Uterus (tissue), 4 donors: Measurements from ENCODE around the gene SMURF1. TPM values are rescaled to one million over a fixed set of nuclear protein-coding genes. Genes with fewer than 3 reads are reported as not detected.

ENCODE experiments used
- DNase-seq, 2 donors: peaks; one replicate each; pipeline ENCODE4 v3.0.0-alpha.2; 2019 to 2020
- H3K27ac ChIP-seq, 2 donors: fragments of 200-600 bp; sonication (generic); 1 replicate in 1 of 2; 2 replicates in 1 of 2; pipeline ENCODE4 v1.5.1; 2016 to 2018
- H3K27me3 ChIP-seq, 2 donors: fragments of 200-600 bp; sonication (generic); one replicate each; pipeline ENCODE4 v1.5.1; 2018 to 2019; ENCODE audit warnings: control low read depth in 1 of 2
- H3K36me3 ChIP-seq, 2 donors: fragments of 200-600 bp; sonication (generic); one replicate each; pipeline ENCODE4 v1.5.1; 2019; ENCODE audit warnings: control low read depth in 1 of 2
- H3K4me1 ChIP-seq, 2 donors: fragments of 200-600 bp; sonication (generic); one replicate each; pipeline ENCODE4 v1.5.1; 2018 to 2019; ENCODE audit warnings: control low read depth in 1 of 2
- H3K4me3 ChIP-seq, 2 donors: fragments of 200-600 bp; sonication (generic); 1 replicate in 1 of 2; 2 replicates in 1 of 2; pipeline ENCODE4 v1.5.1; 2018 to 2019; ENCODE audit warnings: mild to moderate bottlenecking in 1 of 2
- H3K9me3 ChIP-seq, 2 donors: fragments of 200-600 bp; sonication (generic); one replicate each; pipeline ENCODE4 v1.5.1; 2019; ENCODE audit warnings: control low read depth in 1 of 2
- CTCF ChIP-seq, 4 experiments: fragments of 200-600 bp in 2 of 4; fragments of 450-650 bp in 2 of 4; sonication (generic) in 2 of 4; IDR thresholded peaks; one replicate each; pipeline ENCODE4 v1.5.1; 2016 to 2019; ENCODE audit warnings: antibody characterized with exemption in 4 of 4, mild to moderate bottlenecking in 2 of 4, moderate library complexity in 1 of 4
- POLR2A ChIP-seq, 2 donors: fragments of 450-650 bp; IDR thresholded peaks; one replicate each; pipeline ENCODE4 v1.6.1; 2016; ENCODE audit warnings: antibody characterized with exemption in 2 of 2, mild to moderate bottlenecking in 1 of 2, moderate library complexity in 1 of 2
- intact Hi-C: fragments of 100-400 bp; cut with DNase I; formaldehyde crosslinking; loops from one replicate; pipeline ENCODE4 v1.15.1; 2023; ENCODE audit warnings: low total_unique reads
- total RNA-seq, 4 donors: library from RNA; depleted of rRNA in 3 of 4; stranded (reverse); fragments of >200 nt in 3 of 4; gene quantifications; one replicate each; pipeline versions ENCODE4 v1.1.0 to v1.2.4, GENCODE V29; 2014 to 2023
- donor health status: DM: yes; HTN: yes; CAD: no.

Gene SMURF1
- total RNA-seq, 4 donors from 2014 or later, result 14.4 to 39.5 (median 26.2) TPM

- Histone ChIP-seq H3K9me3 (no peaks in the 10 kb centered on the region), H3K27me3 (no peaks in the 10 kb centered on the region), H3K36me3 (no peaks in the 10 kb centered on the region), H3K4me1 (no peaks in the 10 kb centered on the region), H3K27ac (peak overlapping the region in 1 of 2 donors; percentile 10), H3K4me3 (no peak overlapping the region)
- TF ChIP-seq POLR2A (IDR thresholded peaks at IDR 0.05) (no peak), CTCF (IDR thresholded peaks at IDR 0.05) (no peak)
- intact Hi-C loops, result loop anchor here (10.0 kb wide), 1 partner anchor 280 kb away; no protein-coding TSS in a partner anchor
- no peak for DNase-seq
Measured at GRCh38 chr7:99034932-99035722, 108.8 kb downstream of the SMURF1 start.

GRCh38 chr7:99033765-99034164 is 110.1 kb downstream of the SMURF1 start:
- no peak for DNase-seq
- Histone ChIP-seq H3K36me3 (no peaks in the 10 kb centered on the region), H3K27ac (peak overlapping the region in 1 of 2 donors; percentile 49), H3K4me3 (no peak overlapping the region), H3K9me3 (no peaks in the 10 kb centered on the region), H3K27me3 (no peaks in the 10 kb centered on the region), H3K4me1 (no peaks in the 10 kb centered on the region)
- TF ChIP-seq CTCF (IDR thresholded peaks at IDR 0.05), result no peak
- no peak for TF ChIP-seq POLR2A (IDR thresholded peaks at IDR 0.05)
- intact Hi-C loops, result loop anchor here (10.0 kb wide), 1 partner anchor 281 kb away; no protein-coding TSS in a partner anchor

- DNase-seq, result no peak
- Histone ChIP-seq H3K4me3 (no peak overlapping the region), H3K9me3 (no peaks in the 10 kb centered on the region), H3K4me1 (no peaks in the 10 kb centered on the region), H3K27me3 (no peaks in the 10 kb centered on the region), H3K36me3 (no peaks in the 10 kb centered on the region), H3K27ac (peak overlapping the region in 1 of 2 donors; percentile 49)
- intact Hi-C loops, result loop anchor here (10.0 kb wide), 1 partner anchor 282 kb away; no protein-coding TSS in a partner anchor
- TF ChIP-seq CTCF (IDR thresholded peaks at IDR 0.05), result no peak
- no peak for TF ChIP-seq POLR2A (IDR thresholded peaks at IDR 0.05)
Measured at GRCh38 chr7:99032928-99033327, 111.0 kb downstream of the SMURF1 start.

GRCh38 chr7:99031496-99031895 is 112.4 kb downstream of the SMURF1 start:
- no peak overlapping the region for H3K4me3 ChIP-seq
- intact Hi-C loops, result loop anchor here (10.0 kb wide), 1 partner anchor 283 kb away; no protein-coding TSS in a partner anchor
- no peaks in the 10 kb centered on the region for H3K27me3 ChIP-seq
- no peak for DNase-seq
- H3K9me3 ChIP-seq, result no peaks in the 10 kb centered on the region
- no peaks in the 10 kb centered on the region for H3K4me1 ChIP-seq
- H3K27ac ChIP-seq, result peak overlapping the region; percentile 31 to 69
- no peak for TF ChIP-seq POLR2A (IDR thresholded peaks at IDR 0.05)
- no peaks in the 10 kb centered on the region for H3K36me3 ChIP-seq

- H3K27ac ChIP-seq, result peak overlapping the region; percentile 43 to 73
- no peak for DNase-seq
- no peak for TF ChIP-seq CTCF (IDR thresholded peaks at IDR 0.05)
- TF ChIP-seq POLR2A (IDR thresholded peaks at IDR 0.05), result no peak
- H3K27me3 ChIP-seq, result no peaks in the 10 kb centered on the region
- H3K9me3 ChIP-seq, result no peaks in the 10 kb centered on the region
- H3K36me3 ChIP-seq, result no peaks in the 10 kb centered on the region
- H3K4me3 ChIP-seq, result no peak overlapping the region
- intact Hi-C loops, result loop anchor here (10.0 kb wide), 1 partner anchor 284 kb away; no protein-coding TSS in a partner anchor
- H3K4me1 ChIP-seq, result no peaks in the 10 kb centered on the region
Measured at GRCh38 chr7:99030951-99031350, 113.0 kb downstream of the SMURF1 start.
